ENCODE results near the gene PARVB. TPM values are rescaled to one million over a fixed set of nuclear protein-coding genes. Genes with fewer than 3 reads are reported as not detected.

The PARVB gene
- total and polyA plus RNA-seq, 9 of the 15 experiments (the other 6 are each of a cell fraction or from before 2014, with no cell fraction given): 1.1 to 59.2 (median 29.2) TPM

DNA sequence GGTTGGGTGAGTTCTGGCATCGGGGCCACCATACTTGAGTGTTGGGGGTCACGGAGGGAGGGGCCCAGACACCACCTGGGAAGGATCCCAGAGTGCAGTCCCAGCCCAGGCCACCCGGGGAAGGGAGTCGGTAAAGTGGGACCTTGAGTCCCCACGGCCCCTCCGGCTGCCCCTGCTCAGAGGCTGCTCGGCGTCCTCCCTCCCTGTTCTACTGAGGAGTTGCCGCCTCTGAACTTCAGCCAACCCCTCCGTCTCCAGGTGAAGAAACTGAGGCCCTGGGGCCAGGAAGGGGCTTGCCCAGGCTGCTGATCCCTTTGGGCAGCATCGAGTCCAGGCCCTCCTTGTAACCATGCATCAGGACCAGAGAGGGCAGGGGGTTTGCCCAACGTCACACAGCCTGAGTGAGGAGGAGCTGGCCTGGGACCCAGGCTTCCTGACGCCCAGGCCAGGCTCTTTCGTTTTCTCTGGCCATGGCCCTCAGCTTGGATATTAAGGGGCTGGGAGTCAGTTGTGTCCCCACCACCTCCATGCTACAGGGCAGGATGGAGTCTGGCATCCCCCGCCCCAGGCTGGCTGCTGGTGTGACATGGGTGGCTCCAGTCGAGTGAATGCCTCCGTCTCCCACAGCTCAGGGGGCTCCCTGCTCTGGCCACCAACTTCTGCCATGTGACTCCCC, 157.9 kb downstream of the PARVB start (continued):
- TF ChIP-seq, protein P1, sequence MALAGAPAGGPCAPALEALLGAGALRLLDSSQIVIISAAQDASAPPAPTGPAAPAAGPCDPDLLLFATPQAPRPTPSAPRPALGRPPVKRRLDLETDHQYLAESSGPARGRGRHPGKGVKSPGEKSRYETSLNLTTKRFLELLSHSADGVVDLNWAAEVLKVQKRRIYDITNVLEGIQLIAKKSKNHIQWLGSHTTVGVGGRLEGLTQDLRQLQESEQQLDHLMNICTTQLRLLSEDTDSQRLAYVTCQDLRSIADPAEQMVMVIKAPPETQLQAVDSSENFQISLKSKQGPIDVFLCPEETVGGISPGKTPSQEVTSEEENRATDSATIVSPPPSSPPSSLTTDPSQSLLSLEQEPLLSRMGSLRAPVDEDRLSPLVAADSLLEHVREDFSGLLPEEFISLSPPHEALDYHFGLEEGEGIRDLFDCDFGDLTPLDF (CRISPR knock-in tag; IDR thresholded peaks at IDR 0.05): no peak

DNA sequence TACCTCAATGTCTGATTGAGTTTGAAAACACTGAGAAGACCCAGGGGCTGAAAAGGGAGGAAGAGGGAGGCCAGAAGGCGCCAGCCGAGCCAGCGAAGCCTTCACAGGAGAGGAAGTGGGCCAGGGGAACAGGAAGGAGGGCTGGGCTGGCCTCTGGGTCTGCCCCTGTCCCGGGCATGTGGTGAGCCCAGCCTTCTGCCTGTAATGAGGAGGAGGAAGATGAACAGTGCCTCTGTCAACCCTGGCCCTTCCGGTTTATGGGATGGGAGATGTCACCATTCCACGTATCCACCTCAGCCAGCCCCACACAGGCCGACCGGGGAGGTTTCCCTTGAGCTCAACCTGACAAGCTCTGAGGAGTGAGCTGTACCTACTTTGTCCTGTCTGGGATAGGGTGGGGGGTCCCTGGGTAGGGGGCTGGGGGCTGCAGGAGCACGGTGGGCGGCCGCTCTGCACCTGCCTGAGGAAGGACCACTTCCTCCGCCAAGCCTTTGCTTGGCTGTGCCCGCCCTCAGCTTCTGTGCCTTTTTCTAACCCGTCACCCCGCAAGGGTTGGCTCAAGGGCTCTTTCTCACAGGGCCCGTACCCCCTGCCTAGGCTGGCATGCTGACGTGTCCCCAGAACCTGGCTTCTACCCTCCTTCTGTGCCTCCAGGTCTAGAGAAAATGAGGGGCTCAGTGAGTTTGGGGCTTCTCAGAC, 158.6 kb downstream of the PARVB start:
- ATAC-seq (peak; percentile 37; the same call in 2 of the 3 replicates), DNase-seq (ENCODE audit: extremely low read depth in 1 of 4, low spot score in 3 of 4) (no peak), FAIRE-seq (no peak)
- ChIA-PET CTCF (ENCODE audit: low intra/inter-chr PET ratio) (no interaction called here), POLR2A (no interaction called here)
- intact Hi-C loops (cut with micrococcal nuclease) (no loop called here), in situ Hi-C loops (cut with MboI) (no loop called here)
- H3K4me3 ChIP-seq: no peak overlapping the region
- H3K9me3 ChIP-seq (replicated peaks; ENCODE audit: control insufficient read depth, insufficient read depth, low read depth, low read length): no peaks in the 10 kb centered on the region
- peaks cover 19 to 40% of the 10 kb centered on the region in 2 experiments; a peak in 4 of 5 replicates for H3K27me3 ChIP-seq (ENCODE audit: control insufficient read depth in 2 of 2, insufficient read depth in 2 of 2, low read length in 2 of 2)
- WGBS (ENCODE audit: insufficient coverage, low coverage, missing lambda C conversion rate): 0% methylated on average over 6 of the region's 17 CpGs
- H2AFZ ChIP-seq (ENCODE audit: low read depth, low read length): no peak overlapping the region
- H3K9me1 ChIP-seq (ENCODE audit: control insufficient read depth, insufficient read depth, low read length): no peaks in the 10 kb centered on the region
- H3K4me1 ChIP-seq (replicated peaks in 1 of 2; ENCODE audit: control insufficient read depth in 2 of 2, insufficient read depth in 2 of 2, low read length in 2 of 2): peaks cover 0 to 11% of the 10 kb centered on the region in 2 experiments; a peak in 2 of 5 replicates
- H3K79me2 ChIP-seq (ENCODE audit: control insufficient read depth, insufficient read depth, low read length): no peaks in the 10 kb centered on the region
- no peak overlapping the region for H3K4me2 ChIP-seq (ENCODE audit: insufficient read depth, low read length)
- peaks cover 4% of the 10 kb centered on the region; the same call in 1 of the 2 replicates for H4K20me1 ChIP-seq (replicated peaks; ENCODE audit: control insufficient read depth, insufficient read depth, low read length)
- H3K9ac ChIP-seq (ENCODE audit: insufficient read depth in 1 of 2, low read depth in 2 of 2, low read length in 2 of 2): no peak overlapping the region; a peak in 1 of 4 replicates
- H3K36me3 ChIP-seq (ENCODE audit: control insufficient read depth, insufficient read depth, low read length): no peaks in the 10 kb centered on the region
- no TSS peak for BruUV-seq (replicated peaks)
- H3K27ac ChIP-seq (ENCODE audit: extremely low read depth, low read depth, low read length): no peak overlapping the region
- TF ChIP-seq, protein P2, sequence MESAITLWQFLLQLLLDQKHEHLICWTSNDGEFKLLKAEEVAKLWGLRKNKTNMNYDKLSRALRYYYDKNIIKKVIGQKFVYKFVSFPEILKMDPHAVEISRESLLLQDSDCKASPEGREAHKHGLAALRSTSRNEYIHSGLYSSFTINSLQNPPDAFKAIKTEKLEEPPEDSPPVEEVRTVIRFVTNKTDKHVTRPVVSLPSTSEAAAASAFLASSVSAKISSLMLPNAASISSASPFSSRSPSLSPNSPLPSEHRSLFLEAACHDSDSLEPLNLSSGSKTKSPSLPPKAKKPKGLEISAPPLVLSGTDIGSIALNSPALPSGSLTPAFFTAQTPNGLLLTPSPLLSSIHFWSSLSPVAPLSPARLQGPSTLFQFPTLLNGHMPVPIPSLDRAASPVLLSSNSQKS (CRISPR knock-in tag; IDR thresholded peaks at IDR 0.05): no peak
- TF ChIP-seq, protein P3, sequence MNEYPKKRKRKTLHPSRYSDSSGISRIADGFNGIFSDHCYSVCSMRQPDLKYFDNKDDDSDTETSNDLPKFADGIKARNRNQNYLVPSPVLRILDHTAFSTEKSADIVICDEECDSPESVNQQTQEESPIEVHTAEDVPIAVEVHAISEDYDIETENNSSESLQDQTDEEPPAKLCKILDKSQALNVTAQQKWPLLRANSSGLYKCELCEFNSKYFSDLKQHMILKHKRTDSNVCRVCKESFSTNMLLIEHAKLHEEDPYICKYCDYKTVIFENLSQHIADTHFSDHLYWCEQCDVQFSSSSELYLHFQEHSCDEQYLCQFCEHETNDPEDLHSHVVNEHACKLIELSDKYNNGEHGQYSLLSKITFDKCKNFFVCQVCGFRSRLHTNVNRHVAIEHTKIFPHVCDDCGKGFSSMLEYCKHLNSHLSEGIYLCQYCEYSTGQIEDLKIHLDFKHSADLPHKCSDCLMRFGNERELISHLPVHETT (CRISPR knock-in tag; conservative IDR thresholded peaks at IDR 0.05 in 1 of 2, IDR thresholded peaks at IDR 0.05 in 1 of 2): no peak
- TF ChIP-seq TEAD1 (CRISPR knock-in tag; IDR thresholded peaks at IDR 0.05) (no peak), CREM (IDR thresholded peaks at IDR 0.05; ENCODE audit: low read depth) (no peak), DDX20 (tag; IDR thresholded peaks at IDR 0.05; ENCODE audit: low read depth) (no peak)
- TF ChIP-seq, protein P4, sequence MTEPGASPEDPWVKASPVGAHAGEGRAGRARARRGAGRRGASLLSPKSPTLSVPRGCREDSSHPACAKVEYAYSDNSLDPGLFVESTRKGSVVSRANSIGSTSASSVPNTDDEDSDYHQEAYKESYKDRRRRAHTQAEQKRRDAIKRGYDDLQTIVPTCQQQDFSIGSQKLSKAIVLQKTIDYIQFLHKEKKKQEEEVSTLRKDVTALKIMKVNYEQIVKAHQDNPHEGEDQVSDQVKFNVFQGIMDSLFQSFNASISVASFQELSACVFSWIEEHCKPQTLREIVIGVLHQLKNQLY (CRISPR knock-in tag; conservative IDR thresholded peaks at IDR 0.05): no peak
- TF ChIP-seq, protein P5, sequence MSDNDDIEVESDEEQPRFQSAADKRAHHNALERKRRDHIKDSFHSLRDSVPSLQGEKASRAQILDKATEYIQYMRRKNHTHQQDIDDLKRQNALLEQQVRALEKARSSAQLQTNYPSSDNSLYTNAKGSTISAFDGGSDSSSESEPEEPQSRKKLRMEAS (CRISPR knock-in tag; IDR thresholded peaks at IDR 0.05): no peak
- TF ChIP-seq, protein P6, sequence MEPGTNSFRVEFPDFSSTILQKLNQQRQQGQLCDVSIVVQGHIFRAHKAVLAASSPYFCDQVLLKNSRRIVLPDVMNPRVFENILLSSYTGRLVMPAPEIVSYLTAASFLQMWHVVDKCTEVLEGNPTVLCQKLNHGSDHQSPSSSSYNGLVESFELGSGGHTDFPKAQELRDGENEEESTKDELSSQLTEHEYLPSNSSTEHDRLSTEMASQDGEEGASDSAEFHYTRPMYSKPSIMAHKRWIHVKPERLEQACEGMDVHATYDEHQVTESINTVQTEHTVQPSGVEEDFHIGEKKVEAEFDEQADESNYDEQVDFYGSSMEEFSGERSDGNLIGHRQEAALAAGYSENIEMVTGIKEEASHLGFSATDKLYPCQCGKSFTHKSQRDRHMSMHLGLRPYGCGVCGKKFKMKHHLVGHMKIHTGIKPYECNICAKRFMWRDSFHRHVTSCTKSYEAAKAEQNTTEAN (CRISPR knock-in tag; IDR thresholded peaks at IDR 0.05): no peak
